HG02852 (cell line): ENCODE measurements around the gene MBOAT2.

Experiments
- ATAC-seq: cut with Tn5 transposase; IDR thresholded peaks from one replicate; pipeline ENCODE4 v1.9.1; 2021; ENCODE audit warnings: mild to moderate bottlenecking, moderate library complexity; ENCODE audit not compliant: unreplicated experiment

The MBOAT2 gene

GRCh38 chr2:8862230-8862629 is 141.3 kb downstream of the MBOAT2 start:
- no peak for ATAC-seq

GRCh38 chr2:8861797-8862196 is 141.7 kb downstream of the MBOAT2 start:
- no peak for ATAC-seq

GRCh38 chr2:8860239-8860638 is 143.2 kb downstream of the MBOAT2 start:
- ATAC-seq: no peak

- ATAC-seq: no peak
Observed at GRCh38 chr2:8858910-8859309, 144.6 kb downstream of the MBOAT2 start.

- no peak for ATAC-seq
Observed at GRCh38 chr2:8858264-8858663, 145.2 kb downstream of the MBOAT2 start.

GRCh38 chr2:8857709-8858108 is 145.8 kb downstream of the MBOAT2 start:
- no peak for ATAC-seq

- no peak for ATAC-seq
Observed at GRCh38 chr2:8856176-8856575, 147.3 kb downstream of the MBOAT2 start.

- no peak for ATAC-seq
Observed at GRCh38 chr2:8855010-8855409, 148.5 kb downstream of the MBOAT2 start.

GRCh38 chr2:8853426-8853825 is 150.1 kb downstream of the MBOAT2 start:
- no peak for ATAC-seq

GRCh38 chr2:8851811-8852560 is 151.5 kb downstream of the MBOAT2 start:
- no peak for ATAC-seq

GRCh38 chr2:8850845-8851487 is 152.5 kb downstream of the MBOAT2 start:
- no peak for ATAC-seq

GRCh38 chr2:8849327-8849726 is 154.2 kb downstream of the MBOAT2 start:
- no peak for ATAC-seq

GRCh38 chr2:8848328-8849100 is 155.0 kb downstream of the MBOAT2 start:
- no peak for ATAC-seq

GRCh38 chr2:8847400-8847799 is 156.1 kb downstream of the MBOAT2 start:
- ATAC-seq: no peak

- ATAC-seq: no peak
Observed at GRCh38 chr2:8841932-8842331, 161.6 kb downstream of the MBOAT2 start.

- ATAC-seq: no peak
Observed at GRCh38 chr2:8840475-8841091, 162.9 kb downstream of the MBOAT2 start.

GRCh38 chr2:8839189-8839965 is 164.1 kb downstream of the MBOAT2 start:
- ATAC-seq: no peak

GRCh38 chr2:8837795-8838140 is 165.7 kb downstream of the MBOAT2 start:
- ATAC-seq: no peak

GRCh38 chr2:8836971-8837794 is 166.3 kb downstream of the MBOAT2 start, which contains the start of gene KIDINS220:
TSS of gene KIDINS220 (minus strand) at chr2:8837613. CDS start at chr2:8827093, 10,520 bp downstream.
- peak; percentile 92 for ATAC-seq

GRCh38 chr2:8835279-8835678 is 168.2 kb downstream of the MBOAT2 start:
- ATAC-seq: no peak
